Memory B cell (primary cell): ENCODE results near the gene TIMM13.
A peak's percentile ranks its signal among the peaks of the same experiment; 100 is the strongest.
"Not testable (repeated sequence)": the region's sequence is repeated elsewhere in the genome, so short reads cannot be mapped to it uniquely, and the experiment has no call there.

Experiments
- ATAC-seq: fragments of 150-1000 bp; cut with Tn5 transposase; 2 replicates; pipeline ENCODE4 v1.10.0; 2021; ENCODE audit warnings: low read depth, mild to moderate bottlenecking, moderate library complexity
- DNase-seq, 2 donors: peaks; one replicate each; pipeline ENCODE4 v3.0.0; 2022; ENCODE audit warnings: low spot score in 2 of 2
- H3K27ac Mint-ChIP-seq: one replicate; pipeline ENCODE4 v1.8.0; 2022; ENCODE audit warnings: mild to moderate bottlenecking, moderate library complexity, mixed read lengths
- H3K27me3 Mint-ChIP-seq: one replicate; pipeline ENCODE4 v1.8.0; 2022; ENCODE audit warnings: mixed read lengths
- H3K36me3 Mint-ChIP-seq: one replicate; pipeline ENCODE4 v1.8.0; 2022; ENCODE audit warnings: mild to moderate bottlenecking, mixed read lengths
- H3K4me1 Mint-ChIP-seq: one replicate; pipeline ENCODE4 v1.8.0; 2022; ENCODE audit warnings: mixed read lengths
- H3K4me3 Mint-ChIP-seq: one replicate; pipeline ENCODE4 v1.8.0; 2022; ENCODE audit warnings: mild to moderate bottlenecking, moderate library complexity, mixed read lengths
- H3K9me3 Mint-ChIP-seq: one replicate; pipeline ENCODE4 v1.8.0; 2022; ENCODE audit warnings: mixed read lengths

The TIMM13 gene

DNA sequence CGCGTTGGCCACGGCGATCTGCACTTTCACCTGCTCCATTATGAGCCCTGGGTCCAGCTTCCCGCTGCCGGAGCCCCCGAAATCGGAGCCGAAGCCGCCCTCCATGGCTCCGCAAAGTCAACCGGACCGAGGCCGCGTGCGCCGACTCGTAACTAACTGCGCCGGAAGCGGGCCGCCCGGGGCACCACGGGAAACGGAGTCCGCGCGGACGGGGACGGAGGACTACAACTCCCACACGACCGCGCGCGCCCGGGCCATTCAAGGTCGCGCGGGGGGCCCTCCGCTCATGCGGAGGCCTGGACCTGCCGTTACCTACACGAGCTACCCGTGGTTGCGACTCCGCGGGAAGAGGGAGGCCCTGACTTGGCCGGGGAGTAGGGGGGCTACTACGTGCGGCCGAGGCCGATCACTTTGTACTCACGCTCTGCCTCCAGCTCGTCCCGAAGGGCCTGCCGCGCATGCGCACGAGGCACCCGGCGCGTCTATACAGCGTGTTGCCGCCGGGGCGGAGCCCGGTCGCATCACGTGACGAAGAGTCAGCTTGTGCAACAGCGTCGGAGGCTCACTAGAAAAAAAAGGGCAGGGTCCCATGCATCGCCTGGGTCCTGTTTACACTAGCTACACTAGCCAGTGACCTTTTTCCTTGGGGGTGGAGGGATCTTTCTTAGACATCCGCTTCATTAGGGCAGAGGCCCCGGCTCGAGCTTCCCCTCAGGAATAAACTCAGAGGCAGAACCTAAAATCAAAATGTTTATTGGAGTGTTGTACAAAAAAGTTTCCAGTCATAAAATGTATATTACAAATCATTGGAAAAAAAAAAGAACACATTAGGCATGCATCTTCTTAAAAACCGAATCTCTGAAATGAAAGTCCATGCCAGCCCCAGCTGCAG lies at the start of gene TIMM13:
Gene TIMM13 (minus strand): TSS at position 158 of the 892 bp plus-strand sequence. CDS start 53 bp downstream, at position 105.
- H3K27me3 Mint-ChIP-seq, result no peaks in the 10 kb centered on the region

DNA sequence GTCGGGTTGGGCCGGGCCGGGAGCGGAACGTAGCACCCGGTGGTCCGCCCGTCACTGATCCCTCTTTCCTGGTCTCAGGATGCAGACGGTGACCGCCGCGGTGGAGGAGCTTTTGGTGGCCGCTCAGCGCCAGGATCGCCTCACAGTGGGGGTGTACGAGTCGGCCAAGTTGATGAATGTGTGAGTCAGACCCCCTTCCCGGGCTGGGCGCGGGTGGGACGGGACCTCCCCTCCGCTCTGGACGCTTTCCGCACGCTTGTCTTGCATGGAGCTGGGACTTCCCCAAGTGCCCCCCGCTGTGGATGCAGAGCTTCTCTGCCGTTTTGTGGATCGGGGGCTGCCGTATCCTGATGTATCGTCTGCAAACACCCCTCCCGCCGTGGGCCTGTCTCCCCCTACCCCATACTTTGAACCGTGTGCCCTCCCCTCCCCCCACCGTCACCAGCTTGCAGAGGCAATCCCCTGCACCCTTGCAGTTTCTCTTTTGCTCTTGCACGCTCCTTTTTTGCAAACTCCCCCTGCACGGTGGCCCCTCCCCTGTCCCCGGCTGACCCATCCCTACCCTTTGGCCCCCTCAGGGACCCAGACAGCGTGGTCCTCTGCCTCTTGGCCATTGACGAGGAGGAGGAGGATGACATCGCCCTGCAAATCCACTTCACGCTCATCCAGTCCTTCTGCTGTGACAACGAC lies 49.2 kb upstream of the TIMM13 start:
- DNase-seq, result peak; percentile 51 to 60
- Mint-ChIP-seq H3K27ac (peak overlapping the region; percentile 93), H3K4me3 (peak overlapping the region; percentile 96), H3K36me3 (no peaks in the 10 kb centered on the region), H3K9me3 (no peaks in the 10 kb centered on the region), H3K4me1 (peaks cover 32% of the 10 kb centered on the region), H3K27me3 (no peaks in the 10 kb centered on the region)
- ATAC-seq, result no peak

More for the DNA sequence above, at the start of gene TIMM13:
- ATAC-seq (peak; percentile 93), DNase-seq (peak; percentile 95 to 96)
- Mint-ChIP-seq H3K36me3 (no peaks in the 10 kb centered on the region), H3K27ac (peak within 1 kb of the TSS; percentile 98), H3K9me3 (no peaks in the 10 kb centered on the region), H3K4me3 (peak within 1 kb of the TSS; percentile 98), H3K4me1 (peaks cover 2% of the 10 kb centered on the region)

DNA sequence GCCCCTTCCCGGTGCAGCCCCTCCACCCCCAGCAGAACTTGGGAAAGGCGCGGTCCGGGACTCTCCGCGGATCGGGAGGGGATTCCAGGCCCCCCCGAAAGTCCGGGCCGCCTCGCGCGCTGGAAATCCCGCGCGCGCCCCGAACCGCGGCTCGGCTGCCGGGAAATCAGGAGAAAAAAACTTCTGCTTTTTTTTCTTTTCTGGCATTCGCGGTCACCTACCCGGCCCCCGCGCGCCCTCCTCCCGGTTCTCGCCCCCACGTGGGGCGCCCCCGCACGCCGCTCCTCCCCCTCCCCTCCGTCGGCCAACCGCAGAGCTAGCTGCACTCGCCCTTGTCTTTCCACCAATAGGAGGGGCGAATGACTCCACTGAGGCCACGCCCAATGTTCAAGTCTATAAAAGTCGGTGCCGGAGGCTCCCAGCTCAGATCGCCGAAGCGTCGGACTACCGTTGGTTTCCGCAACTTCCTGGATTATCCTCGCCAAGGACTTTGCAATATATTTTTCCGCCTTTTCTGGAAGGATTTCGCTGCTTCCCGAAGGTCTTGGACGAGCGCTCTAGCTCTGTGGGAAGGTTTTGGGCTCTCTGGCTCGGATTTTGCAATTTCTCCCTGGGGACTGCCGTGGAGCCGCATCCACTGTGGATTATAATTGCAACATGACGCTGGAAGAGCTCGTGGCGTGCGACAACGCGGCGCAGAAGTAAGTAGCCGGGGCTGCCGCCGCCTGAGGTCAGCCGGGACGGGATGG lies 48.5 kb upstream of the TIMM13 start, which contains the start of gene GADD45B:
Gene GADD45B (plus strand): TSS at position 426 of the 749 bp plus-strand sequence. CDS start 232 bp downstream, at position 658.
- H3K4me1 Mint-ChIP-seq, result peaks cover 32% of the 10 kb centered on the region
- H3K36me3 Mint-ChIP-seq, result no peaks in the 10 kb centered on the region
- H3K4me3 Mint-ChIP-seq, result peak within 1 kb of the TSS; percentile 96
- DNase-seq (peak; percentile 96 to 98), ATAC-seq (peak; percentile 67)
- H3K27ac Mint-ChIP-seq, result peak within 1 kb of the TSS; percentile 93
- H3K9me3 Mint-ChIP-seq, result no peaks in the 10 kb centered on the region
- no peaks in the 10 kb centered on the region for H3K27me3 Mint-ChIP-seq

DNA sequence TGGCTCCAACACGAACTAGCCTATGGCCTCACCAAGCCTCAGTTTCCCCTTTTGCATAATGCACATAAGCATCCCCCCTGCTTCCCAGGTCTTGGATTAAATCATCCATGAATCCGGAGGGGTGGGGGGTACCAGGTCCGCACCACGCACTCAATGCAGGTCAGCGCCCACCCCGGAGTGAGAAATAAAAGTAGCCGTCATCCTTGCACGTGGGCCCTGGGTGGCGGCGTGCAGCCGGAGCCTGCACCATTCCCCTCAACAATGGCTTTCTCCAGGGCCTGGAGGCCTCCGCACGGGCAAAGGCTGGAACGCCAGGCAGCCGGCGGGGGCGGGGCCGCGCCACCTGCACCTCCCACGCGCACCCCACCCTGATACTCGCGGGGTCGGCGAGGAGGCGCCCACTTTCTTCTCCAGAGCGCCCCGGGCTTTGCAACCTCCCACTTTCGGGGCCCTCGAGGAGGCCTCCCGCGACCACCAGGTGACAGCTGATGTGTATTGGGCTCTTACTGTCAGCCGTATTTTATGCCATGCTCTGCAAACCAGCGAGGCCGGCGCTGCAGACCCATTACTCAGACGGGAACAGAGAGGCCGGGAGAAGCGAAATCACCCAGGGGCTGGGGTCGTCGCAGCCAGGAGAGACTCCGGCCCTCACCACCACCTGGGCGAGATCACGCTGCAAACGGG lies 47.8 kb upstream of the TIMM13 start:
- peaks cover 32% of the 10 kb centered on the region for H3K4me1 Mint-ChIP-seq
- no peaks in the 10 kb centered on the region for H3K36me3 Mint-ChIP-seq
- no peaks in the 10 kb centered on the region for H3K27me3 Mint-ChIP-seq
- DNase-seq (peak; percentile 50 to 63), ATAC-seq (peak; percentile 12)
- H3K27ac Mint-ChIP-seq, result peak overlapping the region; percentile 93
- no peaks in the 10 kb centered on the region for H3K9me3 Mint-ChIP-seq
- H3K4me3 Mint-ChIP-seq, result peak overlapping the region; percentile 96

DNA sequence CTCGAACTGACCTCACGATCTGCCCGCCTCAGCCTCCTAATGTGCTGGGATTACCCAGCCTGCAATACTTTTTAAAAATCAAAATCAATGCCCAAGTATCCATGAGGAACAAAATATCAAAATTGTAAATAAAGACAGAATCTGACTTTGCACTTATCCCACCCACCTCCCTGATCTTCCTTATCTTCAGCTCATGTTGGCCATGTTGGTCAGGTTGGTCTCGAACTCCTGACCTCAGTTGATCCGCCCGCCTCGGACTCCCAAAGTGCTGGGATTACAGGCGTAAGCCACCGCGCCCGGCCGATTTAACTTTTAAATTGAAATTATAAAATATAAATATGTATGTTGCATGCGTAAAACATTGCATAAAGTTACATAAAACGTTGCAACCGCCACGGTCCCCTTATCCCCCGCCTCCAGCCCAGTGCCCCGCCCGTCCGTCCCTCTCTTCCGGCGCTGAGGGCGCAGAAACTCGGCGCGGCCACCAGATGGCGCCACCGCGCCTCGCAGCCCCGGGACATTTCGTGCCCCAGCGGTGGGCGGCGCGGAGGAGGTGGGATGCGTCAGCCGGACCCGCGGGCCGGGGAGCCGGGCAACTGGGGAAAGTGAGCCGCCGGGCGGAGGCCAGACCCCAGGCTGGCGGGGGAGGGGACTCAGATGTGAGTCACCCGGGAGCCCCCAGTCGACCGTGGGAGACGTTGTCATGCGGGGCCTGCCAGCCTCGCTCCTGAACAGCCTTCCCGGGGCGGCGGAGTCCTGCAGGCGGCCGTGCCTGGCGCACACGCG lies 47.0 kb upstream of the TIMM13 start:
- ATAC-seq, result peak; percentile 48
- Mint-ChIP-seq H3K36me3 (no peaks in the 10 kb centered on the region), H3K4me3 (peak overlapping the region; percentile 96), H3K9me3 (no peaks in the 10 kb centered on the region), H3K4me1 (peaks cover 34% of the 10 kb centered on the region), H3K27ac (no peak overlapping the region), H3K27me3 (no peaks in the 10 kb centered on the region)
- DNase-seq, result peak; percentile 87 to 92

DNA sequence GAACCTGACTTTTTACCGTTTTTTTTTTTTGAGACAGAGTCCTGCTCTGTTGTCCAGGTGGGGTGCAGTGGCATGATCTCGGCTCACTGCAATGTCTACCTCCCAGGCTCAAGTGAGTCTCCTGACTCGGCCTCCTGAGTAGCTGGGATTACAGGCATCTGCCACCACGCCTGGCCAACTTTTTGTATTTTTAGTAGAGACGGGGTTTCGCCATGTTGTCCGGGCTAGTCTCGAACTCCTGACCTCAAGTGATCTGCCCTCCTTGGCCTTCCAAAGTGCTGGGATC lies 42.5 kb upstream of the TIMM13 start:
- not testable (repeated sequence) for H3K27ac Mint-ChIP-seq, ATAC-seq, H3K9me3 Mint-ChIP-seq, H3K27me3 Mint-ChIP-seq, H3K36me3 Mint-ChIP-seq, H3K4me3 Mint-ChIP-seq, H3K4me1 Mint-ChIP-seq, DNase-seq

DNA sequence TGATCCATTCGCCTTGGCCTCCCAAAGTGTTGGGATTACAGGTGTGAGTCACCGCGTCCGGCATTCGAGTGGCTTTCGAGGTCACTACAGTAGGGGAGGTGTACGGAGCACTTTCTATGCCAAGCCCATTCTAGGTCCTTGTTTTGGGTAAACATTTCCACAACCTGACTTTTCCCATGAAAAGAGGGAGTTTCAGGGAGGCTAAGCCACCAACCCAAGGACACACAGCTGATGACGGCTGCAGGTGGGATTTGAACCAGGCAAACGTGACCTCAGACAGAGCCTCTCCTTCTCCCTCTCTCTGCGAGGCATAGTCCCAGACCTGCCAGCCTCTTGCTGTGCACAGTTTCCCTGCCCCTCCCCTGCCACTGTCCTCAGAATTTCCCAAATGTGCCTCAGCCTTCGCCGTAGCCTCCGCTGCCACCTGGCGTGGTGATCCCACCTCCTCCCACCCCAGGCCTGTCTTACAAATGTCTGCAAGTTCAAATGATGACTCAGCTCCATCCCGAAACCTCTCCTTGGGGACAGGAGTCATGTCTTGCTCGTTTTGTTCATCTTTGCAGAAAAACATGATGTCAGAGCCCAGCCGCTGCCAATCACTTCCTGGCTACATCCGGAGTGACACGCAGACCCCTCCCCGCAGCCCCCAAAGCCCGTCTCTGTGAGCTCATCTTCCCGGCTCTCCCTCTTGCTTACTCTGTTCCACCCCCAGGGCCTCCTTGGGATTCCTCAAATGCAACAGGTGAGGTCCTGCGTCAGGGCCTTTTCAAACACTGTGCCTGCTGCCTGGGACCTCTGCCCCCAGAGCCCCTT lies 41.9 kb upstream of the TIMM13 start:
- no peak for ATAC-seq
- no peak overlapping the region for H3K4me3 Mint-ChIP-seq
- no peaks in the 10 kb centered on the region for H3K36me3 Mint-ChIP-seq
- H3K4me1 Mint-ChIP-seq, result peaks cover 4% of the 10 kb centered on the region
- no peak overlapping the region for H3K27ac Mint-ChIP-seq
- no peak for DNase-seq
- H3K9me3 Mint-ChIP-seq, result no peaks in the 10 kb centered on the region
- no peaks in the 10 kb centered on the region for H3K27me3 Mint-ChIP-seq

DNA sequence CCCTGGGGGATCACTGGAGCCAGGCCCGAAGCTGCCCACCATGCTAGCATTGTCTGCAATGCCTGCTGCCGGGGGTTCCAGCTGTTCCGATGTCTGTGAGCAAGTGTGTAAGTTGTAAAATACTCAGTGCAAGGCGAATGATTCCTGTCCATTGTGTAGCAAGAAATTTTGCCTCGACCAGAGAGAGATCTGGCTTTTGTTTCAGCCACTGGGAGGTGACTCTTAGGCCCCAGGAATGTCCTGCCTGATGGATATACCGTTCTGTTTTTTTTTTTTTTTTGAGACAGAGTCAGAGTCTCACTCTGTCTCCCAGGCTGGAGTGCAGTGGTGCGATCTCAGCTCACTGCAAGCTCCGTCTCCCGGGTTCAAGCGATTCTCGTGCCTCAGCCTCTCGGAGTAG lies 41.2 kb upstream of the TIMM13 start:
- H3K36me3 Mint-ChIP-seq, result no peaks in the 10 kb centered on the region
- peaks cover 4% of the 10 kb centered on the region for H3K4me1 Mint-ChIP-seq
- H3K9me3 Mint-ChIP-seq, result no peaks in the 10 kb centered on the region
- no peaks in the 10 kb centered on the region for H3K27me3 Mint-ChIP-seq
- H3K4me3 Mint-ChIP-seq, result no peak overlapping the region
- ATAC-seq, result no peak
- no peak for DNase-seq
- no peak overlapping the region for H3K27ac Mint-ChIP-seq

DNA sequence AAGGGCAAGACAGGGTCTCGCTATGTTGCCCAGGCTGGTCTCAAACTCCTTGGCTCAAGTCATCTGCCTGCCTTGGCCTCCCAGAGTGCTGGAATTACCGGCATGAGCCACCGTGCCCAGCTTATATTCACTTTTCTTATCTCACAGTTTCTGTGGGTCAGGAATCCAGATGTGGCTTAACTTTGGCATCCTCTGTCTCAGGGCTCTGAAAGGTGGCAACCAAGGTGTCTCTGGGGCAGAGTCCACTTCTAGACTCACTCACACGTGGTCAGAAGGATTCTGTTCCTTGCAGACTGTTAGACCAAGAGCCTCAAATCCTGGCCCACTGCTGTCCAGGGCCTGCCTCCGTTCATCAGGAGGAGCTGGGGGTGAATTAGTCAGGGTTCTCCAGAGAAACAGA lies 37.0 kb upstream of the TIMM13 start:
- H3K36me3 Mint-ChIP-seq, result no peaks in the 10 kb centered on the region
- no peak overlapping the region for H3K4me3 Mint-ChIP-seq
- no peaks in the 10 kb centered on the region for H3K9me3 Mint-ChIP-seq
- no peak overlapping the region for H3K27ac Mint-ChIP-seq
- H3K27me3 Mint-ChIP-seq, result peaks cover 5% of the 10 kb centered on the region
- no peak for DNase-seq
- no peak for ATAC-seq
- H3K4me1 Mint-ChIP-seq, result peaks cover 4% of the 10 kb centered on the region

DNA sequence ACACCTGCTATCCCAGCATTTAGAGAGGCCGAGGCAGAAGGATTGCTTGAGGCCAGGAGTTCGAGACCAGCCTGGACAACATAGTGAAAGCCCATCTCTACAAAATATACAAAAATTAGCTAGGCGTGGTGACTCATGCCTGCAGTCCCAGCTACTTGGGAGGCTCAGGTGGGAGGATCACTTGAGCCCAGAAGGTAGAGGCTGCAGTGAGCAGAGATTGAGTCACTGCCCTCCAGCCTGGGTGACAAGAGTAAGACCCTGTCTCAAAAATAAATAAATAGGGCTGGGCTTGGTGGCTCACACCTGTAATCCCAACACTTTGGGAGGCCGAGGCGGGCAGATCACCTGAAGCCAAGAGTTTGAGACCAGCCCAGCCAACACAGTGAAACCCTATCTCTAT lies 36.3 kb upstream of the TIMM13 start:
- not testable (repeated sequence) for H3K4me3 Mint-ChIP-seq

DNA sequence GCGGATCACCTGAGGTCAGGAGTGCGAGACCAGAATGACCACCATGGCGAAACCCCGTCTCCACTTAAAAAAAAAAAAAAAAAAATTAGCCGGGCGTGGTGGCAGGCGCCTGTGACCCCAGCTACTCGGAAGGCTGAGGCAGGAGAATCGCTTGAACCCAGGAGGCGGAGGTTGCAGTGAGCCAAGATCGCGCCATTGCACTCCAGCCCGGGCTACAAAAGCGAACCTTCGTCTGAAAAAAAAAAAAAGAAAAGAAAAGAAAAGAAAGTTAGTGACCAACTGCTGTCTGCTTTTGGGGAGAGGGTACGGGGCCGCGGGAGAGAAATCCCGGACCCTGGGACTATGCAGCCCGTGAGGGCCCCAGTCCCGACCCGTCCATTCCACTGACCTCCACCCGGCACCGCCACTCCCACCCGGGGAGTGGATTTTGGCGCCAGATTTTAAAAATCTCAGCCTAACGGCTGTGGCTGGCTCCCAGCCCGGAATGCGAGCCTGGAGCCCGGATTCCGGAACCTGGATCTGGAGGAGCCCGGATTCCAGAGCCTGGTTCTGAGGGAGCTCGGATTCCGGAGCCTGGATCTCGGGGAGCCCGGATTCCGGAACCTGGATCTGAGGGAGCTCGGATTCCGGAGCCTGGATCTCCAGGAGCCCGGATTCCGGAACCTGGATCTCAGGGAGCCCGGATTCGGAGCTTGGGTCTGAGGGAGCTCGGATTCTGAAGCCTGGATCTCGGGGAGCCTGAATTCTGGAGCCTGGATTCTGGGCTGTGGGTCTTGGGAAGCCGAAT lies 35.4 kb upstream of the TIMM13 start:
- no peaks in the 10 kb centered on the region for H3K36me3 Mint-ChIP-seq
- no peak for ATAC-seq
- H3K27me3 Mint-ChIP-seq, result peaks cover 5% of the 10 kb centered on the region
- H3K4me3 Mint-ChIP-seq, result no peak overlapping the region
- no peak for DNase-seq
- H3K27ac Mint-ChIP-seq, result no peak overlapping the region
- H3K9me3 Mint-ChIP-seq, result no peaks in the 10 kb centered on the region
- H3K4me1 Mint-ChIP-seq, result peaks cover 3% of the 10 kb centered on the region

More for the DNA sequence above, 36.3 kb upstream of the TIMM13 start:
- not testable (repeated sequence) for DNase-seq, H3K27me3 Mint-ChIP-seq, ATAC-seq, H3K36me3 Mint-ChIP-seq, H3K27ac Mint-ChIP-seq, H3K9me3 Mint-ChIP-seq, H3K4me1 Mint-ChIP-seq
